Dedifferentiated amniotic fluid mesenchymal stem cell (primary cell): ENCODE measurements around the gene TAS2R42.

ENCODE experiments used
- DNase-seq: peaks from one replicate; pipeline ENCODE4 v3.0.0-alpha.2; 2016; ENCODE audit errors: extremely low spot score

The TAS2R42 gene

GRCh38 chr12:11144297-11144696 lies 42.4 kb downstream of the TAS2R42 start:
- DNase-seq: no peak

GRCh38 chr12:11143352-11143751 lies 43.4 kb downstream of the TAS2R42 start:
- no peak for DNase-seq

- no peak for DNase-seq
Measured at GRCh38 chr12:11136075-11136474, 50.7 kb downstream of the TAS2R42 start.
